Liver (tissue), 9 donors: ENCODE results near the gene NSUN4. TPM values are rescaled to one million over a fixed set of nuclear protein-coding genes. Genes with fewer than 3 reads are reported as not detected.

Source experiments
- DNase-seq: peaks from one replicate; pipeline ENCODE4 v3.0.0-alpha.2; 2017; ENCODE audit warnings: low spot score
- H3K27ac ChIP-seq, 2 donors: one replicate each; pipeline ENCODE4 v1.7.0; 2013; ENCODE audit warnings: inconsistent platforms in 2 of 2, low read length in 2 of 2, control low read depth in 1 of 2, low read depth in 1 of 2, mild to moderate bottlenecking in 1 of 2
- H3K27me3 ChIP-seq, 4 donors: one replicate each; pipeline versions ENCODE4 v1.6.1 to v1.7.0; 2013; ENCODE audit warnings: low read length in 3 of 4, inconsistent platforms in 1 of 4, mild to moderate bottlenecking in 1 of 4, moderate library complexity in 1 of 4; ENCODE audit not compliant: control insufficient read depth in 4 of 4, insufficient read depth in 4 of 4
- H3K36me3 ChIP-seq, 4 donors: one replicate each; pipeline versions ENCODE4 v1.6.1 to v1.7.0; 2013; ENCODE audit warnings: low read length in 3 of 4, mild to moderate bottlenecking in 3 of 4, low read depth in 1 of 4, moderate library complexity in 1 of 4; ENCODE audit not compliant: control insufficient read depth in 4 of 4, insufficient read depth in 3 of 4
- H3K4me1 ChIP-seq, 4 donors: one replicate each; pipeline versions ENCODE4 v1.6.1 to v1.7.0; 2013; ENCODE audit warnings: low read length in 3 of 4, mild to moderate bottlenecking in 3 of 4, moderate library complexity in 1 of 4; ENCODE audit not compliant: control insufficient read depth in 4 of 4, insufficient read depth in 4 of 4
- H3K4me3 ChIP-seq, 3 donors: one replicate each; pipeline versions ENCODE4 v1.6.1 to v1.7.0; 2013; ENCODE audit warnings: low read length in 3 of 3, control low read depth in 1 of 3, low read depth in 1 of 3, mild to moderate bottlenecking in 1 of 3
- H3K9ac ChIP-seq, 2 donors: one replicate each; pipeline ENCODE4 v1.7.0; 2013; ENCODE audit warnings: low read length in 2 of 2, mild to moderate bottlenecking in 2 of 2, moderate library complexity in 2 of 2, control low read depth in 1 of 2, low read depth in 1 of 2
- H3K9me3 ChIP-seq, 4 donors: one replicate each; pipeline versions ENCODE4 v1.6.1 to v1.7.0; 2013; ENCODE audit warnings: low read length in 3 of 4; ENCODE audit not compliant: control insufficient read depth in 4 of 4
- EGR1 ChIP-seq, 2 donors: IDR thresholded peaks; 2 replicates each; pipeline ENCODE4 v1.6.1; 2016 to 2018; ENCODE audit warnings: antibody characterized with exemption in 2 of 2, low read depth in 2 of 2
- FOXA1 ChIP-seq: IDR thresholded peaks from 2 replicates; pipeline ENCODE4 v1.6.1; 2016; ENCODE audit warnings: antibody characterized with exemption
- FOXA2 ChIP-seq: IDR thresholded peaks from 2 replicates; pipeline ENCODE4 v1.6.1; 2016; ENCODE audit warnings: antibody characterized with exemption
- GABPA ChIP-seq, 2 donors: IDR thresholded peaks in 1 of 2; conservative IDR thresholded peaks in 1 of 2; 2 replicates each; pipeline ENCODE4 v1.6.1; 2016; ENCODE audit warnings: antibody characterized with exemption in 2 of 2, mild to moderate bottlenecking in 1 of 2, moderate library complexity in 1 of 2
- HNF4A ChIP-seq, 2 donors: conservative IDR thresholded peaks; 2 replicates each; pipeline ENCODE4 v1.6.1; 2016; ENCODE audit warnings: antibody characterized with exemption in 2 of 2, mild to moderate bottlenecking in 2 of 2
- HNF4G ChIP-seq: IDR thresholded peaks from 2 replicates; pipeline ENCODE4 v1.6.1; 2016; ENCODE audit warnings: antibody characterized with exemption
- JUND ChIP-seq, 2 donors: IDR thresholded peaks; 2 replicates each; pipeline ENCODE4 v1.6.1; 2016; ENCODE audit warnings: antibody characterized with exemption in 2 of 2
- NR2F2 ChIP-seq: IDR thresholded peaks from 2 replicates; pipeline ENCODE4 v1.6.1; 2016; ENCODE audit warnings: antibody characterized with exemption
- RAD21 ChIP-seq, 2 donors: IDR thresholded peaks; 2 replicates each; pipeline ENCODE4 v1.6.1; 2016; ENCODE audit warnings: antibody characterized with exemption in 2 of 2, mild to moderate bottlenecking in 2 of 2
- RXRA ChIP-seq, 2 donors: IDR thresholded peaks; 2 replicates each; pipeline ENCODE4 v1.6.1; 2017 to 2018; ENCODE audit warnings: antibody characterized with exemption in 2 of 2, mild to moderate bottlenecking in 1 of 2
- SP1 ChIP-seq: IDR thresholded peaks from 2 replicates; pipeline ENCODE4 v1.6.1; 2018; ENCODE audit warnings: antibody characterized with exemption, mild to moderate bottlenecking
- TAF1 ChIP-seq: conservative IDR thresholded peaks from 2 replicates; pipeline ENCODE4 v1.6.1; 2016; ENCODE audit warnings: antibody characterized with exemption, mild to moderate bottlenecking
- YY1 ChIP-seq: IDR thresholded peaks from 2 replicates; pipeline ENCODE4 v1.6.1; 2016; ENCODE audit warnings: antibody characterized with exemption, mild to moderate bottlenecking
- WGBS: extraction: QIAGEN DNeasy Blood & Tissue Kit; methylation state at CpG from one replicate; pipeline ENCODE4 v1.1.7; 2013; 5-methylcytosine and 5-hydroxymethylcytosine counted together
- polyA plus RNA-seq, 2 donors: library from polyadenylated mRNA; stranded (reverse) in 1 of 2; unstranded in 1 of 2; fragments of 200-250 nt in 1 of 2; fragments of >200 nt in 1 of 2; fragmentation: Nextera tagmentation in 1 of 2; extraction: Ambion mirVana in 1 of 2; gene quantifications; one replicate each; pipeline versions ENCODE4 v1.2.1 to v1.2.3, GENCODE V29; 2013 to 2015
- total RNA-seq, 2 donors: library from RNA; depleted of rRNA; stranded (reverse); fragments of >200 nt; gene quantifications; one replicate each; pipeline ENCODE4 v1.2.3, GENCODE V29; 2014
- TF ChIP-seq, protein P1 (sequence below): fragments of 150-350 bp; IDR thresholded peaks from 2 replicates; pipeline ENCODE4 v1.5.1; 2017; ENCODE audit warnings: improper control_type of control experiment, low read depth, low read length; ENCODE audit not compliant: missing input control
- TF ChIP-seq, protein P2 (sequence below): IDR thresholded peaks from 2 replicates; pipeline ENCODE4 v1.6.1; 2016; ENCODE audit warnings: antibody characterized with exemption
- TF ChIP-seq, protein P3 (sequence below): IDR thresholded peaks from 2 replicates; pipeline ENCODE4 v1.6.1; 2016; ENCODE audit warnings: antibody characterized with exemption, mild to moderate bottlenecking
- TF ChIP-seq, protein P4 (sequence below): IDR thresholded peaks from 2 replicates; pipeline ENCODE4 v1.6.1; 2016; ENCODE audit warnings: antibody characterized with exemption
- donor health status: healthy.
- donor health status: healthy.
- donor health status: healthy.
- donor health status: healthy.
- donor health status: healthy.

Gene NSUN4
- total and polyA plus RNA-seq, 4 donors = 7.0 to 17.2 (median 12.0) TPM

DNA sequence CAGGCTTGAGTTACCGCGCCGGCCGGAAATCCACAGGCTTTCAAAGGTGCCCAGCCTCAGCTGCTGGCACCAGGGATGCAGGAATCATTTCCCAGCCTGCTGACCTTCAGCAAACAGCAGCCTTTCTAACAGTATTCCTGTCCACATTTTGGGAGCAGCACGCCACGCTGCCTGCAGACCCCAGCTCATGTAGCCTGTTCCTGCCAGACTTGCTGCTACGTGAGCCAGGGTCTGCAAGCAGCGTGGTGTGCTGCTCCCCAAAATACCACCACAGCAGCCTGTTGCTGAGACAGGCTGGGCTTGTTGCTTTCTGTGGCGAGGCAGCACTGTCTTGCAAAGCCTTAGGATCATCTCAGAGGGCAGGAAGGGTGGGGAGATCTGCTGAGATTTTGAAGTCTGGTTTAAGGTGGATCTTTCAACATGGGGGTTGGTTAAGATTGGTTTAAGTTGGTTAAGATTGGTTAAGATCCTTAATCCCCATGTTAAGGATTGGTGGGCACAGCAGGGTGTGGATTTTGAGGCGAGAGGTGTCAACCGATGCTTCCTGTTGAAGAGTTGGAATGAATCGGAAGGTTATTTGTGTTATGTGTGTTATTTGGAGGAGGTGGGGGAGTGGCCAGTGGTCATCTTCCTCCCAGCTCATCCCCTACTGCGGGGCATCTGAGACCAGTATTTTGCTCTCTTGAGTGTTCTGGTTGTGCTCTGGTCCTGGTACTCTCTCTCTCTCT is 66.4 kb downstream of the NSUN4 start (continued):
- TF ChIP-seq, protein P1, sequence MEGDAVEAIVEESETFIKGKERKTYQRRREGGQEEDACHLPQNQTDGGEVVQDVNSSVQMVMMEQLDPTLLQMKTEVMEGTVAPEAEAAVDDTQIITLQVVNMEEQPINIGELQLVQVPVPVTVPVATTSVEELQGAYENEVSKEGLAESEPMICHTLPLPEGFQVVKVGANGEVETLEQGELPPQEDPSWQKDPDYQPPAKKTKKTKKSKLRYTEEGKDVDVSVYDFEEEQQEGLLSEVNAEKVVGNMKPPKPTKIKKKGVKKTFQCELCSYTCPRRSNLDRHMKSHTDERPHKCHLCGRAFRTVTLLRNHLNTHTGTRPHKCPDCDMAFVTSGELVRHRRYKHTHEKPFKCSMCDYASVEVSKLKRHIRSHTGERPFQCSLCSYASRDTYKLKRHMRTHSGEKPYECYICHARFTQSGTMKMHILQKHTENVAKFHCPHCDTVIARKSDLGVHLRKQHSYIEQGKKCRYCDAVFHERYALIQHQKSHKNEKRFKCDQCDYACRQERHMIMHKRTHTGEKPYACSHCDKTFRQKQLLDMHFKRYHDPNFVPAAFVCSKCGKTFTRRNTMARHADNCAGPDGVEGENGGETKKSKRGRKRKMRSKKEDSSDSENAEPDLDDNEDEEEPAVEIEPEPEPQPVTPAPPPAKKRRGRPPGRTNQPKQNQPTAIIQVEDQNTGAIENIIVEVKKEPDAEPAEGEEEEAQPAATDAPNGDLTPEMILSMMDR = no peak
- TF ChIP-seq JUND (IDR thresholded peaks at IDR 0.05) (no peak), HNF4G (no peak), YY1 (no peak), GABPA (IDR thresholded peaks at IDR 0.05 in 1 of 2, conservative IDR thresholded peaks at IDR 0.05 in 1 of 2) (no peak), FOXA1 (no peak), RAD21 (IDR thresholded peaks at IDR 0.05) (no peak), FOXA2 (no peak), HNF4A (conservative IDR thresholded peaks at IDR 0.05) (no peak), NR2F2 (no peak), EGR1 (IDR thresholded peaks at IDR 0.05; ENCODE audit: low read depth in 2 of 2) (no peak), SP1 (no peak)

DNA sequence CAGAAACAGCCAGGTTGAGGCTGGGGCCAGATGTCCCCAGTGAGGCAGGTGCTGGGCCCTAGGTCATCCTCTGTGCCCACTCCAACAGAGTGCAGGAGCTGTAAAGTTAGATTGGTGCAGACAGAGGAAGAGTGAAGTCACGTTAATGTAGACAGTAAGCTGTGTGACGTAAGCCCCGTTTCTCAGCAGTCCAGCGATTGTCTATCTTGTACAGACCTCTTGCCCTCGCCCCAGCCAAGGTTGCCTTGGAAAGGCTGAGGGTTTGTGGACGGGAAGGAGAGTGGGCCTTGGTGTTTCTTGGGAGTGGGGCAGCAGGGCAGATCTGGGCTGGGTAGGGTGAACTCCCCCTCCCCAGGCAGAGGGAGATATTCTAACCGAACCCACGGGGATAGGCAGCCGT is 67.0 kb downstream of the NSUN4 start:
- Histone ChIP-seq H3K27ac (no peak overlapping the region), H3K9ac (no peak overlapping the region), H3K9me3 (no peaks in the 10 kb centered on the region), H3K4me3 (no peak overlapping the region), H3K27me3 (no peaks in the 10 kb centered on the region), H3K4me1 (peaks cover 0 to 3% (median 0%) of the 10 kb centered on the region in 4 donors), H3K36me3 (peaks cover 0 to 28% (median 11%) of the 10 kb centered on the region in 4 donors)
- DNase-seq = no peak
- TF ChIP-seq SP1 (no peak), GABPA (IDR thresholded peaks at IDR 0.05 in 1 of 2, conservative IDR thresholded peaks at IDR 0.05 in 1 of 2) (no peak), TAF1 (no peak), FOXA1 (no peak), YY1 (no peak), HNF4A (conservative IDR thresholded peaks at IDR 0.05) (no peak), HNF4G (no peak), RAD21 (IDR thresholded peaks at IDR 0.05) (no peak), FOXA2 (no peak), RXRA (IDR thresholded peaks at IDR 0.05) (no peak), JUND (IDR thresholded peaks at IDR 0.05) (no peak), NR2F2 (no peak)
- TF ChIP-seq, protein P2, sequence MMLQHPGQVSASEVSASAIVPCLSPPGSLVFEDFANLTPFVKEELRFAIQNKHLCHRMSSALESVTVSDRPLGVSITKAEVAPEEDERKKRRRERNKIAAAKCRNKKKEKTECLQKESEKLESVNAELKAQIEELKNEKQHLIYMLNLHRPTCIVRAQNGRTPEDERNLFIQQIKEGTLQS = no peak
- TF ChIP-seq, protein P3, sequence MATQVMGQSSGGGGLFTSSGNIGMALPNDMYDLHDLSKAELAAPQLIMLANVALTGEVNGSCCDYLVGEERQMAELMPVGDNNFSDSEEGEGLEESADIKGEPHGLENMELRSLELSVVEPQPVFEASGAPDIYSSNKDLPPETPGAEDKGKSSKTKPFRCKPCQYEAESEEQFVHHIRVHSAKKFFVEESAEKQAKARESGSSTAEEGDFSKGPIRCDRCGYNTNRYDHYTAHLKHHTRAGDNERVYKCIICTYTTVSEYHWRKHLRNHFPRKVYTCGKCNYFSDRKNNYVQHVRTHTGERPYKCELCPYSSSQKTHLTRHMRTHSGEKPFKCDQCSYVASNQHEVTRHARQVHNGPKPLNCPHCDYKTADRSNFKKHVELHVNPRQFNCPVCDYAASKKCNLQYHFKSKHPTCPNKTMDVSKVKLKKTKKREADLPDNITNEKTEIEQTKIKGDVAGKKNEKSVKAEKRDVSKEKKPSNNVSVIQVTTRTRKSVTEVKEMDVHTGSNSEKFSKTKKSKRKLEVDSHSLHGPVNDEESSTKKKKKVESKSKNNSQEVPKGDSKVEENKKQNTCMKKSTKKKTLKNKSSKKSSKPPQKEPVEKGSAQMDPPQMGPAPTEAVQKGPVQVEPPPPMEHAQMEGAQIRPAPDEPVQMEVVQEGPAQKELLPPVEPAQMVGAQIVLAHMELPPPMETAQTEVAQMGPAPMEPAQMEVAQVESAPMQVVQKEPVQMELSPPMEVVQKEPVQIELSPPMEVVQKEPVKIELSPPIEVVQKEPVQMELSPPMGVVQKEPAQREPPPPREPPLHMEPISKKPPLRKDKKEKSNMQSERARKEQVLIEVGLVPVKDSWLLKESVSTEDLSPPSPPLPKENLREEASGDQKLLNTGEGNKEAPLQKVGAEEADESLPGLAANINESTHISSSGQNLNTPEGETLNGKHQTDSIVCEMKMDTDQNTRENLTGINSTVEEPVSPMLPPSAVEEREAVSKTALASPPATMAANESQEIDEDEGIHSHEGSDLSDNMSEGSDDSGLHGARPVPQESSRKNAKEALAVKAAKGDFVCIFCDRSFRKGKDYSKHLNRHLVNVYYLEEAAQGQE = no peak
- TF ChIP-seq, protein P1 = no peak
- TF ChIP-seq, protein P4, sequence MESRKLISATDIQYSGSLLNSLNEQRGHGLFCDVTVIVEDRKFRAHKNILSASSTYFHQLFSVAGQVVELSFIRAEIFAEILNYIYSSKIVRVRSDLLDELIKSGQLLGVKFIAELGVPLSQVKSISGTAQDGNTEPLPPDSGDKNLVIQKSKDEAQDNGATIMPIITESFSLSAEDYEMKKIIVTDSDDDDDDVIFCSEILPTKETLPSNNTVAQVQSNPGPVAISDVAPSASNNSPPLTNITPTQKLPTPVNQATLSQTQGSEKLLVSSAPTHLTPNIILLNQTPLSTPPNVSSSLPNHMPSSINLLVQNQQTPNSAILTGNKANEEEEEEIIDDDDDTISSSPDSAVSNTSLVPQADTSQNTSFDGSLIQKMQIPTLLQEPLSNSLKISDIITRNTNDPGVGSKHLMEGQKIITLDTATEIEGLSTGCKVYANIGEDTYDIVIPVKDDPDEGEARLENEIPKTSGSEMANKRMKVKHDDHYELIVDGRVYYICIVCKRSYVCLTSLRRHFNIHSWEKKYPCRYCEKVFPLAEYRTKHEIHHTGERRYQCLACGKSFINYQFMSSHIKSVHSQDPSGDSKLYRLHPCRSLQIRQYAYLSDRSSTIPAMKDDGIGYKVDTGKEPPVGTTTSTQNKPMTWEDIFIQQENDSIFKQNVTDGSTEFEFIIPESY = no peak
- WGBS = 95% methylated on average over 9 of the region's 9 CpGs
